HepG2 (cell line): ENCODE results near the gene NUDT2. TPM values are rescaled to one million over a fixed set of nuclear protein-coding genes. Genes with fewer than 3 reads are reported as not detected.
A peak's percentile ranks its signal among the peaks of the same experiment; 100 is the strongest.

Source experiments
- GLI4 ChIP-seq: sonication (generic); formaldehyde crosslinking; IDR thresholded peaks from 2 replicates; pipeline ENCODE4 v1.5.1; 2020; ENCODE audit warnings: missing genetic modification reagents, mild to moderate bottlenecking, moderate library complexity, borderline replicate concordance
- MED8 ChIP-seq: sonication (generic); formaldehyde crosslinking; IDR thresholded peaks from 2 replicates; pipeline ENCODE4 v1.8.1; 2023; ENCODE audit warnings: mild to moderate bottlenecking, missing genetic modification reagents; ENCODE audit not compliant: insufficient replicate concordance
- MTF2 ChIP-seq: sonication (generic); formaldehyde crosslinking; IDR thresholded peaks from 2 replicates; pipeline ENCODE4 v1.5.0; 2020; ENCODE audit warnings: missing genetic modification reagents, borderline replicate concordance
- SOX13 ChIP-seq, 3 experiments: fragments of 450-650 bp in 1 of 3; sonication (generic) in 1 of 3; formaldehyde crosslinking in 1 of 3; IDR thresholded peaks in 2 of 3; conservative IDR thresholded peaks in 1 of 3; 2 replicates each; pipeline versions ENCODE4 v1.5.0 to v1.6.1; 2016 to 2020; ENCODE audit warnings: antibody characterized with exemption in 1 of 3, mild to moderate bottlenecking in 1 of 3, missing compliant biosample characterization in 1 of 3, missing genetic modification reagents in 1 of 3, moderate library complexity in 1 of 3
- THYN1 ChIP-seq: sonication (generic); formaldehyde crosslinking; IDR thresholded peaks from 2 replicates; pipeline ENCODE4 v1.8.1; 2023; ENCODE audit warnings: low read depth, mild to moderate bottlenecking, moderate library complexity, missing genetic modification reagents, borderline replicate concordance
- ZKSCAN5 ChIP-seq: sonication (generic); formaldehyde crosslinking; IDR thresholded peaks from 2 replicates; pipeline ENCODE4 v1.5.1; 2020; ENCODE audit warnings: mild to moderate bottlenecking, missing genetic modification reagents
- ZKSCAN8 ChIP-seq: IDR thresholded peaks from 2 replicates; pipeline ENCODE4 v1.6.1; 2016; ENCODE audit warnings: borderline replicate concordance, missing genetic modification reagents, missing compliant biosample characterization
- ZNF30 ChIP-seq: sonication (generic); formaldehyde crosslinking; IDR thresholded peaks from 2 replicates; pipeline ENCODE4 v1.5.0; 2020; ENCODE audit warnings: mild to moderate bottlenecking, missing genetic modification reagents
- ZNF33A ChIP-seq: sonication (generic); formaldehyde crosslinking; IDR thresholded peaks from 2 replicates; pipeline ENCODE4 v1.5.1; 2020; ENCODE audit warnings: missing genetic modification reagents, mild to moderate bottlenecking, moderate library complexity, borderline replicate concordance
- ZNF543 ChIP-seq: sonication (generic); formaldehyde crosslinking; IDR thresholded peaks from 2 replicates; pipeline ENCODE4 v1.4.0; 2020; ENCODE audit warnings: mild to moderate bottlenecking, missing genetic modification reagents
- ZNF558 ChIP-seq: sonication (generic); formaldehyde crosslinking; IDR thresholded peaks from 2 replicates; pipeline ENCODE4 v1.9.0; 2022; ENCODE audit warnings: mild to moderate bottlenecking, missing genetic modification reagents, borderline replicate concordance
- ZNF562 ChIP-seq: sonication (generic); formaldehyde crosslinking; IDR thresholded peaks from 2 replicates; pipeline ENCODE4 v1.8.0; 2022; ENCODE audit warnings: missing genetic modification reagents, borderline replicate concordance
- ZNF780A ChIP-seq: sonication (generic); formaldehyde crosslinking; IDR thresholded peaks from 2 replicates; pipeline ENCODE4 v1.8.0; 2022; ENCODE audit warnings: mild to moderate bottlenecking, missing genetic modification reagents, moderate library complexity
- polyA plus RNA-seq, 8 experiments: library from polyadenylated mRNA; depleted of rRNA in 3 of 8; stranded (reverse) in 7 of 8; unstranded in 1 of 8; fragments of >200 nt; fragmentation: Illumina TruSeq in 4 of 8; extraction: Trizol in 4 of 8; gene quantifications; 2 replicates each; pipeline versions ENCODE4 v1.2.1 to v1.2.3, GENCODE V29; 2011 to 2016; ENCODE audit warnings: low read depth in 4 of 8, missing spikeins in 1 of 8, mixed read lengths in 1 of 8; ENCODE audit not compliant: insufficient read depth in 1 of 8
- total RNA-seq, 5 experiments: library from RNA; depleted of rRNA; stranded (reverse); fragments of >200 nt; fragmentation: Illumina TruSeq; extraction: Trizol; gene quantifications; 2 replicates each; pipeline ENCODE4 v1.2.3, GENCODE V29; 2016; ENCODE audit warnings: low read depth in 1 of 5
- TF ChIP-seq, protein P1 (sequence below): sonication (generic); IDR thresholded peaks from 2 replicates; pipeline ENCODE4 v1.6.1; 2016; ENCODE audit warnings: low read depth, borderline replicate concordance
- TF ChIP-seq, protein P2 (sequence below): IDR thresholded peaks from 2 replicates; pipeline ENCODE4 v1.6.1; 2016; ENCODE audit warnings: low read depth
- TF ChIP-seq, protein P3 (sequence below): sonication (generic); formaldehyde crosslinking; IDR thresholded peaks from 2 replicates; pipeline ENCODE4 v1.4.0; 2020; ENCODE audit warnings: missing genetic modification reagents
- TF ChIP-seq, protein P4 (sequence below): sonication (generic); formaldehyde crosslinking; IDR thresholded peaks from 2 replicates; pipeline ENCODE4 v1.8.0; 2022; ENCODE audit warnings: missing genetic modification reagents, low read depth, mild to moderate bottlenecking, borderline replicate concordance
- TF ChIP-seq, protein P5 (sequence below): sonication (generic); formaldehyde crosslinking; IDR thresholded peaks from 2 replicates; pipeline ENCODE4 v1.9.0; 2021; ENCODE audit warnings: missing genetic modification reagents, borderline replicate concordance
- TF ChIP-seq, protein P6 (sequence below): sonication (generic); formaldehyde crosslinking; IDR thresholded peaks from 2 replicates; pipeline ENCODE4 v1.8.0; 2022; ENCODE audit warnings: low read depth, missing genetic modification reagents

NUDT2 gene
- total and polyA plus RNA-seq, 2 of the 13 experiments (the other 11 are each of a cell fraction or from before 2014, with no cell fraction given): 19.9 to 24.6 TPM

DNA sequence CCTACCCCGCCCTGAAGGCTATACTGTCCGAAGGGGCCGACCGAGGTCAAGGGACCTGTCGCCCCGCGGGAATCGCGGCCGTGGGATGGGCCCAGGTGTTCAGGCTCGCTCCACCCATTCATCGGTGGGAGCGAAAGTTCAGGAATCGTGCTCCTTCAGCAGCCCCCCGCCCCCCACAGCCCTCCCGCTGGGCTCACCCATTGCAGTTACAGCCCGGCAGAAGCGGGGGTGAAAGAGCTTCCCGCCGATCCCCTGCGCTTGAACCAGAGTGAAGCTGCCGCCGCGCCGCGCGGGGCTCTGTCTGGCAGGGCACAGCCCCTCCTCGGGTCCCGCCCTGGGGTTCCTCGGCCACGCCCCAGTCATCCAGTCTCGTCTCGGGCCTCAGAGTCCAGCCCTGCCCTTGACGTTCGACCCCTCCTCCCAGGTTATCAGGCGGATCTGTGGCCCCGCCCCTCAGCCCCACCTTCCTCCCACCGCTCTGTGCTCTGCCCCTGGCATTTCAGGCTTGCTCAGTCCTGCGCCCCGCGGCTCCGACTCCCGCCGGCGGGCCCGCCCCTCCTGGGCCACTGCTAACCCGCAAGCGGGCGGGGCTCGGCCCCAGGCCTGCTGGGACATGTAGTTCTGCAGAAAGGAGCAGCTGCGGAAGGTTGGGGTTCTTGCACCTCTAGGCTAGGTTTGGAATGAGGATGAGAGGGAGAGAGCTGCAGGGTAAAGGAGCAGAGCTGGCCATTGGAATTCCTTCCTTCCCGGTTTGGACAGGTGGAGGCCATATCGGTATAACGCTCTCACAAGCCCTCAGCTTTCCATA lies 47.4 kb downstream of the NUDT2 start, which contains the start of gene MYORG (continued):
- TF ChIP-seq, protein P1, sequence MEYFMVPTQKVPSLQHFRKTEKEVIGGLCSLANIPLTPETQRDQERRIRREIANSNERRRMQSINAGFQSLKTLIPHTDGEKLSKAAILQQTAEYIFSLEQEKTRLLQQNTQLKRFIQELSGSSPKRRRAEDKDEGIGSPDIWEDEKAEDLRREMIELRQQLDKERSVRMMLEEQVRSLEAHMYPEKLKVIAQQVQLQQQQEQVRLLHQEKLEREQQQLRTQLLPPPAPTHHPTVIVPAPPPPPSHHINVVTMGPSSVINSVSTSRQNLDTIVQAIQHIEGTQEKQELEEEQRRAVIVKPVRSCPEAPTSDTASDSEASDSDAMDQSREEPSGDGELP: no peak
- TF ChIP-seq ZNF780A (CRISPR knock-in tag): no peak; the same call in 1 of the 2 replicates
- TF ChIP-seq ZNF543 (CRISPR knock-in tag): peak; percentile 65; the same call in 1 of the 2 replicates
- no peak for TF ChIP-seq ZKSCAN5
- TF ChIP-seq ZNF558 (CRISPR knock-in tag): peak; percentile 82; the same call in 1 of the 2 replicates
- no peak for TF ChIP-seq ZNF562 (CRISPR knock-in tag)
- TF ChIP-seq ZNF33A (CRISPR knock-in tag): no peak
- no peak for TF ChIP-seq ZNF30
- no peak for TF ChIP-seq SOX13 (IDR thresholded peaks at IDR 0.05)
- TF ChIP-seq SOX13 (CRISPR knock-in tag; conservative IDR thresholded peaks at IDR 0.05 in 1 of 2, IDR thresholded peaks at IDR 0.05 in 1 of 2): peak in 1 of 2 experiments; percentile 54; a peak in 2 of 4 replicates
- TF ChIP-seq ZKSCAN8 (CRISPR knock-in tag): no peak
- TF ChIP-seq THYN1 (CRISPR knock-in tag): no peak
- TF ChIP-seq GLI4 (CRISPR knock-in tag): peak; percentile 27; the same call in 1 of the 2 replicates
- TF ChIP-seq, protein P2, sequence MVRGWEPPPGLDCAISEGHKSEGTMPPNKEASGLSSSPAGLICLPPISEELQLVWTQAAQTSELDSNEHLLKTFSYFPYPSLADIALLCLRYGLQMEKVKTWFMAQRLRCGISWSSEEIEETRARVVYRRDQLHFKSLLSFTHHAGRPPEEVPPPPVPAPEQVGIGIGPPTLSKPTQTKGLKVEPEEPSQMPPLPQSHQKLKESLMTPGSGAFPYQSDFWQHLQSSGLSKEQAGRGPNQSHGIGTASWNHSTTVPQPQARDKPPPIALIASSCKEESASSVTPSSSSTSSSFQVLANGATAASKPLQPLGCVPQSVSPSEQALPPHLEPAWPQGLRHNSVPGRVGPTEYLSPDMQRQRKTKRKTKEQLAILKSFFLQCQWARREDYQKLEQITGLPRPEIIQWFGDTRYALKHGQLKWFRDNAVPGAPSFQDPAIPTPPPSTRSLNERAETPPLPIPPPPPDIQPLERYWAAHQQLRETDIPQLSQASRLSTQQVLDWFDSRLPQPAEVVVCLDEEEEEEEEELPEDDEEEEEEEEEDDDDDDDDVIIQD (CRISPR knock-in tag): 0 out of 2 replicates have a peak, but pooled peaks have one; percentile 54
- TF ChIP-seq, protein P3, sequence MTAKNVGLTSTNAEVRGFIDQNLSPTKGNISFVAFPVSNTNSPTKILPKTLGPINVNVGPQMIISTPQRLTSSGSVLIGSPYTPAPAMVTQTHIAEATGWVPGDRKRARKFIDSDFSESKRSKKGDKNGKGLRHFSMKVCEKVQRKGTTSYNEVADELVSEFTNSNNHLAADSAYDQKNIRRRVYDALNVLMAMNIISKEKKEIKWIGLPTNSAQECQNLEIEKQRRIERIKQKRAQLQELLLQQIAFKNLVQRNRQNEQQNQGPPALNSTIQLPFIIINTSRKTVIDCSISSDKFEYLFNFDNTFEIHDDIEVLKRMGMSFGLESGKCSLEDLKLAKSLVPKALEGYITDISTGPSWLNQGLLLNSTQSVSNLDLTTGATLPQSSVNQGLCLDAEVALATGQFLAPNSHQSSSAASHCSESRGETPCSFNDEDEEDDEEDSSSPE (CRISPR knock-in tag): peak; percentile 80
- TF ChIP-seq, protein P4, sequence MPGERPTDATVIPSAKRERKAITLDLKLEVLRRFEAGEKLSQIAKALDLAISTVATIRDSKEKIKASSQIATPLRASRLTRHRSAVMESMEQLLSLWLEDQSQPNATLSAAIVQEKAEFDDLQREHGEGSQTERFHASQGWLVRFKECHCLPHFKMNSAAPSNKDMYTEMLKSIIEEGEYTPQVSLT: no peak
- TF ChIP-seq MED8: no peak
- TF ChIP-seq, protein P5, sequence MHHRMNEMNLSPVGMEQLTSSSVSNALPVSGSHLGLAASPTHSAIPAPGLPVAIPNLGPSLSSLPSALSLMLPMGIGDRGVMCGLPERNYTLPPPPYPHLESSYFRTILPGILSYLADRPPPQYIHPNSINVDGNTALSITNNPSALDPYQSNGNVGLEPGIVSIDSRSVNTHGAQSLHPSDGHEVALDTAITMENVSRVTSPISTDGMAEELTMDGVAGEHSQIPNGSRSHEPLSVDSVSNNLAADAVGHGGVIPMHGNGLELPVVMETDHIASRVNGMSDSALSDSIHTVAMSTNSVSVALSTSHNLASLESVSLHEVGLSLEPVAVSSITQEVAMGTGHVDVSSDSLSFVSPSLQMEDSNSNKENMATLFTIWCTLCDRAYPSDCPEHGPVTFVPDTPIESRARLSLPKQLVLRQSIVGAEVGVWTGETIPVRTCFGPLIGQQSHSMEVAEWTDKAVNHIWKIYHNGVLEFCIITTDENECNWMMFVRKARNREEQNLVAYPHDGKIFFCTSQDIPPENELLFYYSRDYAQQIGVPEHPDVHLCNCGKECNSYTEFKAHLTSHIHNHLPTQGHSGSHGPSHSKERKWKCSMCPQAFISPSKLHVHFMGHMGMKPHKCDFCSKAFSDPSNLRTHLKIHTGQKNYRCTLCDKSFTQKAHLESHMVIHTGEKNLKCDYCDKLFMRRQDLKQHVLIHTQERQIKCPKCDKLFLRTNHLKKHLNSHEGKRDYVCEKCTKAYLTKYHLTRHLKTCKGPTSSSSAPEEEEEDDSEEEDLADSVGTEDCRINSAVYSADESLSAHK: no peak
- TF ChIP-seq, protein P6, sequence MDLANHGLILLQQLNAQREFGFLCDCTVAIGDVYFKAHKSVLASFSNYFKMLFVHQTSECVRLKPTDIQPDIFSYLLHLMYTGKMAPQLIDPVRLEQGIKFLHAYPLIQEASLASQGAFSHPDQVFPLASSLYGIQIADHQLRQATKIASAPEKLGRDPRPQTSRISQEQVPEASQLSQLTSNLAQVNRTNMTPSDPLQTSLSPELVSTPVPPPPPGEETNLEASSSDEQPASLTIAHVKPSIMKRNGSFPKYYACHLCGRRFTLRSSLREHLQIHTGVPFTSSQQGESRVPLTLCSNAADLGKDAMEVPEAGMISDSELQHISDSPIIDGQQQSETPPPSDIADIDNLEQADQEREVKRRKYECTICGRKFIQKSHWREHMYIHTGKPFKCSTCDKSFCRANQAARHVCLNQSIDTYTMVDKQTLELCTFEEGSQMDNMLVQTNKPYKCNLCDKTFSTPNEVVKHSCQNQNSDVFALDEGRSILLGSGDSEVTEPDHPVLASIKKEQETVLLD (CRISPR knock-in tag): no peak; the same call in 1 of the 2 replicates
- TF ChIP-seq MTF2: 0 out of 2 replicates have a peak, but pooled peaks have one; percentile 64
